ENCODE results near the gene SMIM41.

- TF ChIP-seq, protein P1, sequence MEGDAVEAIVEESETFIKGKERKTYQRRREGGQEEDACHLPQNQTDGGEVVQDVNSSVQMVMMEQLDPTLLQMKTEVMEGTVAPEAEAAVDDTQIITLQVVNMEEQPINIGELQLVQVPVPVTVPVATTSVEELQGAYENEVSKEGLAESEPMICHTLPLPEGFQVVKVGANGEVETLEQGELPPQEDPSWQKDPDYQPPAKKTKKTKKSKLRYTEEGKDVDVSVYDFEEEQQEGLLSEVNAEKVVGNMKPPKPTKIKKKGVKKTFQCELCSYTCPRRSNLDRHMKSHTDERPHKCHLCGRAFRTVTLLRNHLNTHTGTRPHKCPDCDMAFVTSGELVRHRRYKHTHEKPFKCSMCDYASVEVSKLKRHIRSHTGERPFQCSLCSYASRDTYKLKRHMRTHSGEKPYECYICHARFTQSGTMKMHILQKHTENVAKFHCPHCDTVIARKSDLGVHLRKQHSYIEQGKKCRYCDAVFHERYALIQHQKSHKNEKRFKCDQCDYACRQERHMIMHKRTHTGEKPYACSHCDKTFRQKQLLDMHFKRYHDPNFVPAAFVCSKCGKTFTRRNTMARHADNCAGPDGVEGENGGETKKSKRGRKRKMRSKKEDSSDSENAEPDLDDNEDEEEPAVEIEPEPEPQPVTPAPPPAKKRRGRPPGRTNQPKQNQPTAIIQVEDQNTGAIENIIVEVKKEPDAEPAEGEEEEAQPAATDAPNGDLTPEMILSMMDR (conservative IDR thresholded peaks at IDR 0.05; ENCODE audit: low read depth, low read length), result no peak
- no peak for TF ChIP-seq EZH2 (IDR thresholded peaks at IDR 0.05; ENCODE audit: low read length, unreplicated experiment)
These were observed 16.2 kb upstream of the SMIM41 start for GRCh38 chr12:52063082-52063924.

Measured in PC-3 (cell line).